Neural cell (in vitro differentiated cells): ENCODE measurements around the gene PAK1. TPM values are rescaled to one million over a fixed set of nuclear protein-coding genes. Genes with fewer than 3 reads are reported as not detected.
"Not testable (repeated sequence)": the region's sequence is repeated elsewhere in the genome, so short reads cannot be mapped to it uniquely, and the experiment has no call there.

Source experiments
- H2AFZ ChIP-seq: fragments of 200-600, 300-800 bp; sonication (generic), shearing (Covaris generic); 2 replicates; pipeline ENCODE4 v1.6.0; 2014; ENCODE audit warnings: low read depth, mild to moderate bottlenecking, antibody characterized with exemption, low read length, moderate library complexity
- H3F3A ChIP-seq: fragments of 200-600 bp; shearing (Covaris generic); 2 replicates; pipeline ENCODE4 v1.6.1; 2016; ENCODE audit warnings: mild to moderate bottlenecking, moderate library complexity, mixed read lengths, antibody characterized with exemption, low read length; ENCODE audit not compliant: insufficient read depth, poor library complexity, severe bottlenecking
- H3K27ac ChIP-seq: fragments of 200-600, 300-800 bp; sonication (generic), shearing (Covaris generic); 2 replicates; pipeline ENCODE4 v1.5.1; 2014; ENCODE audit warnings: mild to moderate bottlenecking, low read length, moderate library complexity
- H3K27me3 ChIP-seq: fragments of 300-800, 200-600 bp; sonication (generic), shearing (Covaris generic); 2 replicates; pipeline ENCODE4 v1.6.0; 2014; ENCODE audit warnings: mild to moderate bottlenecking, low read depth, low read length, moderate library complexity; ENCODE audit not compliant: insufficient read depth
- H3K36me3 ChIP-seq: fragments of 300-800, 200-600 bp; sonication (generic), shearing (Covaris generic); 2 replicates; pipeline ENCODE4 v1.5.1; 2014; ENCODE audit warnings: mild to moderate bottlenecking, antibody characterized with exemption, low read length, moderate library complexity; ENCODE audit not compliant: insufficient read depth
- H3K4me2 ChIP-seq: fragments of 300-800, 200-600 bp; sonication (generic), shearing (Covaris generic); 2 replicates; pipeline ENCODE4 v1.6.0; 2014; ENCODE audit warnings: mild to moderate bottlenecking, low read length
- H3K4me3 ChIP-seq: fragments of 300-800, 200-600 bp; sonication (generic), shearing (Covaris generic); 2 replicates; pipeline ENCODE4 v1.5.1; 2014; ENCODE audit warnings: mild to moderate bottlenecking, low read length, moderate library complexity
- H3K79me2 ChIP-seq: fragments of 200-600 bp; shearing (Covaris generic); replicated peaks from 2 replicates; pipeline ENCODE4 v1.6.0; 2014; ENCODE audit warnings: mild to moderate bottlenecking, low read length, moderate library complexity; ENCODE audit not compliant: insufficient read depth
- H3K9ac ChIP-seq: fragments of 300-800, 200-600 bp; sonication (generic), shearing (Covaris generic); 2 replicates; pipeline ENCODE4 v1.6.1; 2016; ENCODE audit warnings: mild to moderate bottlenecking, low read length, mixed read lengths
- H3K9me2 ChIP-seq: fragments of 200-600 bp; shearing (Covaris generic); 2 replicates; pipeline ENCODE4 v1.6.1; 2016; ENCODE audit warnings: mild to moderate bottlenecking, low read length, mixed read lengths; ENCODE audit not compliant: insufficient read depth
- H3K9me3 ChIP-seq: fragments of 200-600, 300-800 bp; sonication (generic), shearing (Covaris generic); 2 replicates; pipeline ENCODE4 v1.6.1; 2016; ENCODE audit warnings: mild to moderate bottlenecking, mixed run types, low read length, moderate library complexity, mixed read lengths
- H4K20me1 ChIP-seq: fragments of 200-600 bp; shearing (Covaris generic); 2 replicates; pipeline ENCODE4 v1.6.1; 2016; ENCODE audit warnings: mild to moderate bottlenecking, mixed run types; ENCODE audit not compliant: insufficient read depth
- CTCF ChIP-seq: fragments of 450-650 bp; IDR thresholded peaks from 2 replicates; pipeline ENCODE4 v1.5.1; 2014; ENCODE audit warnings: antibody characterized with exemption, mild to moderate bottlenecking, moderate library complexity; ENCODE audit not compliant: poor library complexity, severe bottlenecking
- EP300 ChIP-seq: fragments of 450-650 bp; conservative IDR thresholded peaks from 2 replicates; pipeline ENCODE4 v1.6.1; 2014; ENCODE audit warnings: antibody characterized with exemption, mild to moderate bottlenecking, moderate library complexity; ENCODE audit not compliant: poor library complexity, severe bottlenecking
- EZH2 ChIP-seq: fragments of 200-600, 300-800 bp; shearing (Covaris generic), sonication (generic); IDR thresholded peaks from 2 replicates; pipeline ENCODE4 v1.6.1; 2014; ENCODE audit warnings: antibody characterized with exemption, low read length, borderline replicate concordance, mild to moderate bottlenecking; ENCODE audit not compliant: insufficient read depth, poor library complexity, severe bottlenecking
- MXI1 ChIP-seq: fragments of 450-650 bp; conservative IDR thresholded peaks from 2 replicates; pipeline ENCODE4 v1.6.1; 2014; ENCODE audit warnings: antibody characterized with exemption, mild to moderate bottlenecking; ENCODE audit not compliant: poor library complexity, severe bottlenecking
- POLR2AphosphoS5 ChIP-seq: IDR thresholded peaks from 2 replicates; pipeline ENCODE4 v1.6.1; 2012
- RAD21 ChIP-seq: fragments of 450-650 bp; conservative IDR thresholded peaks from 2 replicates; pipeline ENCODE4 v1.6.1; 2014; ENCODE audit warnings: antibody characterized with exemption, mild to moderate bottlenecking, moderate library complexity
- REST ChIP-seq: IDR thresholded peaks from 2 replicates; pipeline ENCODE4 v1.6.1; 2012; ENCODE audit warnings: borderline replicate concordance
- SMC3 ChIP-seq: fragments of 450-650 bp; conservative IDR thresholded peaks from 2 replicates; pipeline ENCODE4 v1.6.1; 2014; ENCODE audit warnings: antibody characterized with exemption, mild to moderate bottlenecking, moderate library complexity; ENCODE audit not compliant: poor library complexity
- TAF1 ChIP-seq: IDR thresholded peaks from 2 replicates; pipeline ENCODE4 v1.6.1; 2012; ENCODE audit warnings: low read depth
- polyA plus RNA-seq: library from polyadenylated mRNA; depleted of rRNA; stranded (reverse); fragments of >200 nt; gene quantifications from 2 replicates; pipeline ENCODE4 v1.2.3, GENCODE V29; 2014

PAK1 gene
- polyA plus RNA-seq, 1 donor from 2014 or later = 65.2 TPM

GRCh38 chr11:77301510-77301909, 172.4 kb downstream of the PAK1 start, which contains the start of gene GDPD4:
GDPD4 (minus strand) TSS chr11:77301686; CDS start chr11:77285137, 16,549 bp downstream.
- Histone ChIP-seq H3K27ac (no peak within 1 kb of the TSS), H3K9me2 (no peaks in the 10 kb centered on the region), H3K4me3 (no peak within 1 kb of the TSS), H4K20me1 (no peaks in the 10 kb centered on the region), H2AFZ (no peak within 1 kb of the TSS), H3K9me3 (no peaks in the 10 kb centered on the region), H3K36me3 (no peaks in the 10 kb centered on the region), H3K79me2 (no peaks in the 10 kb centered on the region), H3K4me2 (no peak within 1 kb of the TSS), H3K9ac (no peak within 1 kb of the TSS), H3K27me3 (no peaks in the 10 kb centered on the region), H3F3A (no peaks in the 10 kb centered on the region)
- no peak for TF ChIP-seq POLR2AphosphoS5
- TF ChIP-seq EZH2 = no peak
- TF ChIP-seq TAF1 = no peak
- TF ChIP-seq CTCF = no peak
- no peak for TF ChIP-seq SMC3
- TF ChIP-seq EP300 = no peak
- TF ChIP-seq RAD21 = no peak
- no peak for TF ChIP-seq REST
- no peak for TF ChIP-seq MXI1

GRCh38 chr11:77300695-77301094, 173.2 kb downstream of the PAK1 start:
- Histone ChIP-seq H3F3A (no peaks in the 10 kb centered on the region), H3K36me3 (no peaks in the 10 kb centered on the region), H2AFZ (no peak overlapping the region), H3K9ac (no peak overlapping the region), H3K4me3 (no peak overlapping the region), H3K27ac (no peak overlapping the region), H3K9me2 (no peaks in the 10 kb centered on the region), H4K20me1 (no peaks in the 10 kb centered on the region), H3K27me3 (no peaks in the 10 kb centered on the region), H3K4me2 (no peak overlapping the region), H3K9me3 (no peaks in the 10 kb centered on the region), H3K79me2 (no peaks in the 10 kb centered on the region)
- TF ChIP-seq TAF1 (no peak), RAD21 (no peak), EZH2 (no peak), POLR2AphosphoS5 (no peak), CTCF (no peak), MXI1 (no peak), EP300 (no peak), REST (no peak), SMC3 (no peak)

- not testable (repeated sequence) for H3K9ac ChIP-seq, H3K9me3 ChIP-seq, H3K27me3 ChIP-seq, H3F3A ChIP-seq, H3K27ac ChIP-seq, H4K20me1 ChIP-seq, H3K4me2 ChIP-seq, H2AFZ ChIP-seq, H3K9me2 ChIP-seq, H3K36me3 ChIP-seq, H3K79me2 ChIP-seq, H3K4me3 ChIP-seq
These were observed 173.9 kb downstream of the PAK1 start for GRCh38 chr11:77300028-77300427.
